DLD1 (cell line): Measurements from ENCODE around the gene ONECUT2.
"Not testable (repeated sequence)": the region's sequence is repeated elsewhere in the genome, so short reads cannot be mapped to it uniquely, and the experiment has no call there.

ENCODE experiments used
- in situ Hi-C: cut with HindIII; loops from 2 replicates; pipeline ENCODE4 v1.10.0; 2017; ENCODE audit warnings: low sequenced_read_pairs

The ONECUT2 gene

GRCh38 chr18:57445488-57446319 is 10.5 kb downstream of the ONECUT2 start:
- in situ Hi-C loops: no loop called here

- in situ Hi-C loops: no loop called here
These were observed 11.1 kb downstream of the ONECUT2 start for GRCh38 chr18:57446322-57446721.

GRCh38 chr18:57447154-57447621 is 12.0 kb downstream of the ONECUT2 start:
- in situ Hi-C loops: no loop called here

GRCh38 chr18:57455576-57456129 is 20.5 kb downstream of the ONECUT2 start:
- in situ Hi-C loops: no loop called here

DNA sequence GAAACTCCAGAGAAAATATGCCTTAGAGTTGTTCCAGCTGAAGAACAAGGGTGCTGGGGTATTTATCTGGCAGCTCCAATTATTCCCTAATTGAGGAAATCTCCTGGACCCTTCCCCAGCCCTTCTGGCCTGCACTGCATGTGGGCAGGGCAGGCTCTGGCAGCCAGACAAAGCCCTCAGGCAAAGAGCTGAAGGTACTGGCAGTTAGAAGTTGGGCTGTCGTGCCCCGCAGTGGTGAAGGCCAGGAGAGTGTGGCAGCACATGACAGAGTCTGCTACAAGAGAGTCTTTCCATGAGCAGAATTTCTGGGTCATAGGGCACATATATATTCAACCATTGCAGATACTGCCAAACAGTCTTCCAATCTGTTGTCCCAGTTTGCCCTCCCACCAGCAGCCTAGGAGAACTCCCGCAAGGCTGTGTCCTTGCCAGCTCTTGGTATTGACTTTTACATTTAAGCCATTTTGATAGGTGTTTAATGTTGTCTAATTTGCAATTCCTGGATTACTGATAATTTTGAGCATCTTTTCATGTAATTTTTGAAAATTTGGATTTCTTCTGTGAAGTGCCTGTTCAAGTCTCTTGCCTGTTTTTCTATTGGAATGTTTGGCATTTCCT is 26.6 kb downstream of the ONECUT2 start:
- in situ Hi-C loops: no loop called here

GRCh38 chr18:57466307-57466706 is 31.1 kb downstream of the ONECUT2 start:
- in situ Hi-C loops: no loop called here

DNA sequence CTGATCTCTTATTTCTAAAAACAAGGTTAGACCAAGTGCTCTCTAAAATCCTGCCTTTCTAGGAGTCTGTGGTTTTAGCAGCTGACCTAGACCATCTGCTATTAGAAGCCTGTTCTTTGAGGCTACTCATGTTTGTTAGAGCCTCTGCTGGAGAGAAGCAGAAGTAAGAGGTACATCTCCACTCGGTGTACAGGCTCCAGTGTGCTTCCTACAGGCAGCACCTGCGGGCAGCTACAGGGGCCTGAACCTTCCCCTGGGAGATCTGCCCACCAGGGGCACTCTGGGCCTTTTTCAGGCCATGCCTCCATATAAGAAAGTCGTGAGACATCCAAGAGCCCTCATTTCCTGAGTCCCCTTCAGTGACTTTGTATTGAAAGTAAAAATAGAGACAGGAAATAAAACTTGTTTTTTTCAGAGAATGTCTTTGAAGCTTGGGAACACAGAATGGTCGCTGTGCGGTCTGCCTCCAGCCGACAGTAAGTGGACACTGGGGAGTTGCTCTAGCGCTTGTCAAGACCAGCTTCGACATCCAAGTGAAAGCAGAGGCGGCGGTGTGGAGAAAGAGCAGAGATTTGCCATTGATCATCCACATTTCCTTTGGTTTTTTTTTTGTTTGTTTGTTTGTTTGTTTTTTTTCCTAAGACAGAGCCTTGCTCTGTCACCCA is 31.7 kb downstream of the ONECUT2 start:
- in situ Hi-C loops: no loop called here

- in situ Hi-C loops: no loop called here
These were observed 34.7 kb downstream of the ONECUT2 start for GRCh38 chr18:57469884-57470283.

DNA sequence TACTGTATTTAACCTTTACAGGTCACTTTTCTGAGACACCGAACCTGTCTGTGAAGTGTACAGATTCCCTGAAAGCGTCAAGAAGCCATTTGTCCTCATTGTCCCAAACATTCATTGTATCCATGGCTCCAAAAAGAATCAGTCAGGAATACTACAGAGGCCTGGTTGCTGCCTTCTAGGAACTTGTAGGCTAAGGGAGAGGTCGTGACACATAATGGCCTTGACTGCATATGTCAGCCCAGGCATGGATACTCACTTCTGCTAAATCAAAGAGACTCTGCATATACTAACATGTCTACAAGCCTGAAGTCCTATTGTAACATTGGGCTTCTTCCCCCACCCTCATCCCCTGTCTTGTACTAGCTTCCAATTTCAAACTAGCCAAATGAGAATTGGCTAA is 40.2 kb downstream of the ONECUT2 start:
- in situ Hi-C loops: no loop called here

DNA sequence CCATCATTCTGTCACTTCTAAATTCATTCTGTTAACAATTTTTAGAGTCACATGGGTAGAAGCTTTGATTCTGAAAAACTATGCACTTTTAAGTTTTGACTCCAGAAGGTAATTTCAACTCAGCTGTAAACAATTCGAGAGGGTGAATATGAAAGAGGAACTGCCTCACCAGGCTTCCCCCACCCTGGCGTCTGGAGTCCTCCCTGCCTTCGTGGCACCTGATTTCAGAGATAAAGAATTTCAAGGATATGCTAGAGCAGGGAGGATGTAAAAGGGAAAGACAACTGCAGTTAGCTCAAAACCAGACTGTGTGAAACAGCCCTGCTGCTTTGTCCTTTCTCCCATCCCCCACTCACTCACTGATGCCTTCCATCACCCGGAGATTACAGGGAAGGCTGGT is 40.7 kb downstream of the ONECUT2 start:
- in situ Hi-C loops: no loop called here

GRCh38 chr18:57480733-57481132 is 45.6 kb downstream of the ONECUT2 start:
- in situ Hi-C loops: no loop called here

DNA sequence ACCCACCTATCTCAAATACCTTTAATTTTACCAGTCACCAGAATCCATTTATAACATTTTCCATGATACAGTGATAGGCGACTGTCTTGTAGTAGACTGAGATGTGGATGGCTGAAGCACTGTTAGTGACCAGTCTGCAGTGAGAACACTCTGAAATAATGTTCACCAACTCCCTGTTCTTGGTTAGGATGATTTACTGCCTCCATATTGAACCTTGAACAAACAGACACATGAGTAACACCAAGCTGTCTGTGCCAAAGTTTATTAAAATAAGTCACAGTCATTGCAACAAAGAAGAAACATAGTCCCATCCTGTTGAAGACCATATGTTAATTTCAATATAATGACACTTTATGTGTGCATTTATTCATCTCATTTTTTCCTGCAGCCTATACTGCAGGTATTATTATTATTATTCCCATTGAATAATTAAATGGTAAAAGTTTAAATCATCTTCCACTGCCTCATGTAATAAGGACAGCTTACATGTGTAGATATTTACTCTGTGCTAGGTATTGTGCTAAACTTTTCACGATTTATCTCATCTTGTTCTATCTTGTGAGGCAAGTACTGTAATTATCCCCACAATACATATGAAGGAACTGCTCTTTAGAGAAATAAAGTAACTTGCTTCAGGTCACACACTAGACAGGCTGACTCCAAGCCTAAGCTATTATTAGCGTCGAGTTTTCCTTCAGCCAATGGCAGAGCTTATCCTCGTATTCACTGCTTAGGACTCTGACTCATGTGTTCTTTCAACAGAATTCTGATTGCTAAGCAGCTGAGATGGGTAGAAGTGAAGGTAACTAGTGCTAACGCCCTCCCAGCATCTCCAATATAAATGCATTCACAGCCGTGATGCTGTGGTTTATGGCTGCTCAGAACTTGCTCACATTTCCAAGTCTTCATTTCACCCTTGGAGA is 62.5 kb downstream of the ONECUT2 start:
- in situ Hi-C loops: no loop called here

DNA sequence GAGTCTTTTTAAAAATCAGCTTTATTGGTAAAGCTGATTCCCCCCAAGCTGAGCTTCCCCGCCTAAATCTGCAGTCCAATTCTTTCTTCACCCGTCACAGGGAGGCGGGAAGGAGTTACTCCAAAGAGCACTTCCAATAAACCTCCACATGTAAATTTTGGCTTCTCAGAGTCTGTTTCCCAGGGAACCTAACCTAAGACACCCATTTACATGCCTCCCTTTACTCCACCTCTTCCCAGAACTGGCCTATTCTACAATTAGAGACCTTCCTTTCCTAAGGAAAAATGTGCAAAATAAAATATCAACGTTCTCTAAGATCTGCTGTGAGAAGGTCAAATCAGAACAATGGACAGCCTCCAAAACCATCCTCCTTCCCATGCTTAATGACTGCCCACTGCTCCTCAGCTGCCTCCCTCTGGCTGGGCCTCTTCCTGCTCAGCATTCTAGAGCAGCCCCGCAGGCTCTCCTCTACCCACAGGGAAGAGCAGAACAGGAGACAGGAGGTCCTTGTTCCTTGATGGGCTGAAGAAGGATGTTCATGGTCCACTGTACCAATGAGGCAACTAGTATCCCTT is 63.6 kb downstream of the ONECUT2 start:
- in situ Hi-C loops: no loop called here

DNA sequence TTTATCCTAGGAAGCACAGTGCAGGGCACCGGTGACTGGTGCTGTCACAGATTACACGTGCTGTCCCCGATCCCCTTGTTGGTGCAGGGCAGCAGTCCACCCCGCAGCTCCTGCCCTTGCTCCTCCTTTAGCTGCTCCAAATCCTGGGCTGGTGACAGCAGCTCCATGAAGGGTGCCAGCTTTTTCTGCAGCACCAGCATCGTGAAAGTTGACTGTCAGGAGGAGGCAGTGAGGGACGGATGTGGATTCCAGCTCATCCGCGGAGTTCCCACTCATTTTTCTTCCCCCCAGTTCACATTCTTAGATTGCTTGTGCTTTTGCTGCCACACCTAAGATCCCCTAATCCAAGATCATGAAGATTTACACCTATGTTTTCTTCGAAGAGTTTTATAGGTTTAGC is 67.5 kb downstream of the ONECUT2 start:
- in situ Hi-C loops: no loop called here

DNA sequence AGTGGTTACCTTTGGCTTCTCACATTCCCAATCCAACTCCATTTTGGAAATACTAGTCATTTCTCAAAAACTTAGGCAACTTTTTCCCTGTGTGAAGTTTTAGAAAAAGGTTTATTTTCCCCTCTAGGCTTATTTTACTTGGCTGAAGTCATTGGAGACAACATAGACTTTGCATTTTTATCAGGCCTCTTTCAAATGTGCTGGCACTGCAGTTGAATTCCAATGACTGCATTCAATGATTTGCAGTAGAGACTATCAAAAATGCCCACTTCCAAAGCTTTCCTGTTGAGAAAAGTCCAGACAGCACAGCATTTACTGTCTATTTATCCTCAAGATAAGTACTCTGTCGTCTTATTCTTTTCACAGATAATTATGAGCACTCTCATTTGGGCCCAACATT is 70.1 kb downstream of the ONECUT2 start:
- in situ Hi-C loops: no loop called here

- in situ Hi-C loops: no loop called here
These were observed 80.9 kb downstream of the ONECUT2 start for GRCh38 chr18:57516056-57516455.

GRCh38 chr18:57518533-57518932 is 83.4 kb downstream of the ONECUT2 start:
- in situ Hi-C loops: no loop called here

GRCh38 chr18:57519668-57520424 is 84.7 kb downstream of the ONECUT2 start:
- in situ Hi-C loops: no loop called here

DNA sequence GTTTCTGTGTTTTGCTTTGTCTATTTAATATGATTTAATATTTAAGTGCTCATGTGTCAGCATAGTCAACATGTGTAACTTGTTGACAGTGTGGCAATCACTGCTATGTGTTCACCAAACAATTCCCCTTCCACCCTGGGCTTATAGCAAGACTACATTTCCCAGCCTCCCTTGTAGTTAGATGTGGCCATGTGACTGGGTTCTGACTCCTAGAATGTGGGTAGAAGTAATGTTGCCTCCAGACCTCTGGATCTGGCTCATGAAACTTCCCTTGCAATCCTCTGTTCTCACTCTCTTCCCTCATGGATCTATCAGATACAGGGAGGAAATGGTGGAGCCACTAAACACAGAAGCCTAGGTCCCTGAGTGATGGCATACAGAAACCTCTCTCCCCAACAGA is 87.2 kb downstream of the ONECUT2 start:
- in situ Hi-C loops: not testable (repeated sequence)
